Left lung (tissue), 14 donors: ENCODE results near the gene SMAP2. TPM values are rescaled to one million over a fixed set of nuclear protein-coding genes. Genes with fewer than 3 reads are reported as not detected.
"Not testable (repeated sequence)": the region's sequence is repeated elsewhere in the genome, so short reads cannot be mapped to it uniquely, and the experiment has no call there.

Experiments
- ATAC-seq: fragments of 200-7000 bp; cut with Tn5 transposase; one replicate; pipeline ENCODE4 v1.9.1; 2020; ENCODE audit warnings: moderate library complexity
- DNase-seq, 4 donors: peaks; one replicate each; pipeline ENCODE4 v3.0.0-alpha.2; 2013 to 2020
- H3K27ac ChIP-seq, 2 donors: fragments of 200-600 bp; sonication (generic) in 1 of 2; one replicate each; pipeline versions ENCODE4 v1.5.0 to v1.8.0; 2020 to 2021
- H3K27me3 ChIP-seq, 2 donors: fragments of 200-600 bp; sonication (generic) in 1 of 2; one replicate each; pipeline versions ENCODE4 v1.5.0 to v1.8.0; 2020 to 2021
- H3K36me3 ChIP-seq, 2 donors: fragments of 200-600 bp; sonication (generic) in 1 of 2; one replicate each; pipeline versions ENCODE4 v1.5.0 to v1.8.0; 2020 to 2021
- H3K4me1 ChIP-seq, 2 donors: fragments of 200-600 bp; one replicate each; pipeline ENCODE4 v1.8.0; 2021
- H3K4me3 ChIP-seq, 2 donors: fragments of 200-600 bp; sonication (generic) in 1 of 2; one replicate each; pipeline versions ENCODE4 v1.5.0 to v1.8.0; 2020 to 2021; ENCODE audit warnings: mild to moderate bottlenecking in 1 of 2
- H3K9me3 ChIP-seq, 2 donors: fragments of 200-600 bp; sonication (generic) in 1 of 2; one replicate each; pipeline versions ENCODE4 v1.5.0 to v1.8.0; 2020 to 2021
- CTCF ChIP-seq, 2 donors: fragments of 200-600 bp; sonication (generic) in 1 of 2; IDR thresholded peaks; one replicate each; pipeline versions ENCODE4 v1.5.0 to v1.8.0; 2021; ENCODE audit warnings: antibody characterized with exemption in 2 of 2
- intact Hi-C, 2 donors: fragments of 100-400 bp; cut with DNase I; formaldehyde crosslinking; loops; one replicate each; pipeline versions ENCODE4 v1.11.2 to v1.14.2; 2022
- long read RNA-seq, 12 donors: library from polyadenylated mRNA in 2 of 12; unstranded in 2 of 12; transcript quantifications; one replicate each; pipeline ENCODE4 v2.0.0 and lab custom pipeline, GENCODE V29; 2019 to 2026
- polyA plus RNA-seq, 6 donors: library from polyadenylated mRNA; unstranded; fragments of 120-200 nt; gene quantifications; one replicate each; pipeline ENCODE4 v1.2.1, GENCODE V29; 2013; ENCODE audit not compliant: insufficient read length in 6 of 6
- total RNA-seq, 2 donors: library from RNA; stranded (reverse); fragmentation: NEBNext Ultra II Directional; extraction: Animal tissue kit (Norgen Biotek cat#: 25700); gene quantifications; one replicate each; pipeline ENCODE4 v1.2.1, GENCODE V29; 2021
- donor health status: DM: no; HTN: yes; CAD: no.
- donor health status: DM: no; HTN: no; CAD: no.

SMAP2 gene
- 10 to 100 TPM; 39.8 to 77.3 TPM for total RNA-seq
- 10 to 100 TPM; 22.1 to 26.6 (median 24.3) TPM for polyA plus RNA-seq
- long read RNA-seq, donor 1, transcript SMAP2-202 (10 exons, 2,939 nt): major isoform, 7 of 7 reads
- long read RNA-seq, donor 1, partial matches to known transcripts: 0 of 7 reads
- long read RNA-seq, donor 1, other reads (novel, unspliced or antisense): 0 of 7 reads
- long read RNA-seq, donor 2: 0 reads
- long read RNA-seq, donor 3, partial matches to known transcripts: 0 of 1 reads
- long read RNA-seq, donor 3, other reads (novel, unspliced or antisense): 0 of 1 reads
- long read RNA-seq, donor 4, partial matches to known transcripts: 1 of 3 reads
- long read RNA-seq, donor 4, other reads (novel, unspliced or antisense): 2 of 3 reads
- long read RNA-seq, donor 5, partial matches to known transcripts: 5 of 7 reads
- long read RNA-seq, donor 5, other reads (novel, unspliced or antisense): 0 of 7 reads
- long read RNA-seq, donor 6, partial matches to known transcripts: 0 of 3 reads
- long read RNA-seq, donor 6, other reads (novel, unspliced or antisense): 0 of 3 reads
- long read RNA-seq, donor 7: 0 reads
- long read RNA-seq, donor 8, transcript SMAP2-202 (10 exons, 2,939 nt): major isoform, 7 of 7 reads
- long read RNA-seq, donor 8, partial matches to known transcripts: 0 of 7 reads
- long read RNA-seq, donor 8, other reads (novel, unspliced or antisense): 0 of 7 reads
- long read RNA-seq, donor 9: 0 reads
- long read RNA-seq, donor 10, partial matches to known transcripts: 4 of 13 reads
- long read RNA-seq, donor 10, other reads (novel, unspliced or antisense): 6 of 13 reads
- long read RNA-seq, donor 11, transcript SMAP2-202 (10 exons, 2,939 nt): major isoform, 5 of 23 reads
- long read RNA-seq, donor 11, partial matches to known transcripts: 17 of 23 reads
- long read RNA-seq, donor 11, other reads (novel, unspliced or antisense): 0 of 23 reads
- long read RNA-seq, donor 12, partial matches to known transcripts: 0 of 3 reads
- long read RNA-seq, donor 12, other reads (novel, unspliced or antisense): 0 of 3 reads

- Histone ChIP-seq H3K27ac (peak within 1 kb of the TSS; percentile 89 to 95), H3K4me3 (peak within 1 kb of the TSS; percentile 93 to 100), H3K9me3 (no peaks in the 10 kb centered on the region), H3K4me1 (peaks cover 13 to 46% of the 10 kb centered on the region in 2 donors), H3K27me3 (no peaks in the 10 kb centered on the region), H3K36me3 (peaks cover 0 to 17% of the 10 kb centered on the region in 2 donors)
- intact Hi-C loops: no loop called here
- no peak for TF ChIP-seq CTCF (IDR thresholded peaks at IDR 0.05)
- ATAC-seq (peak; percentile 98), DNase-seq (peak; percentile 92 to 99 (median 98))
Measured at GRCh38 chr1:40373323-40374283, at the start of gene SMAP2. Gene SMAP2 (plus strand): TSS chr1:40373727. CDS start chr1:40374121, 394 bp downstream.

GRCh38 chr1:40331403-40331802 lies 42.1 kb upstream of the SMAP2 start:
- H3K27ac ChIP-seq, H3K4me1 ChIP-seq, H3K36me3 ChIP-seq, H3K9me3 ChIP-seq, intact Hi-C loops, H3K4me3 ChIP-seq, H3K27me3 ChIP-seq, DNase-seq, ATAC-seq: not testable (repeated sequence)

GRCh38 chr1:40332695-40333094 lies 40.8 kb upstream of the SMAP2 start:
- H3K27ac ChIP-seq: no peak overlapping the region
- no peak for DNase-seq
- ATAC-seq: no peak
- no peaks in the 10 kb centered on the region for H3K36me3 ChIP-seq
- no peaks in the 10 kb centered on the region for H3K4me1 ChIP-seq
- no peak for TF ChIP-seq CTCF (IDR thresholded peaks at IDR 0.05)
- H3K9me3 ChIP-seq: peaks cover 0 to 9% of the 10 kb centered on the region in 2 donors
- no peaks in the 10 kb centered on the region for H3K27me3 ChIP-seq
- intact Hi-C loops: no loop called here
- H3K4me3 ChIP-seq: no peak overlapping the region

- Histone ChIP-seq H3K36me3 (no peaks in the 10 kb centered on the region), H3K27me3 (no peaks in the 10 kb centered on the region), H3K27ac (no peak overlapping the region), H3K4me3 (no peak overlapping the region), H3K4me1 (peaks cover 0 to 41% of the 10 kb centered on the region in 2 donors), H3K9me3 (peaks cover 0 to under 1% of the 10 kb centered on the region in 2 donors)
- TF ChIP-seq CTCF (IDR thresholded peaks at IDR 0.05): no peak
- ATAC-seq (no peak), DNase-seq (no peak)
- intact Hi-C loops: loop anchor here in 1 of 2 donors (5.0 kb wide), 1 partner anchor 195 kb away; no protein-coding TSS in a partner anchor
Measured at GRCh38 chr1:40337443-40337842, 36.1 kb upstream of the SMAP2 start.
